Parathyroid adenoma (tissue), 2 donors: ENCODE measurements around the gene LCOR.
"Not testable (repeated sequence)": the region's sequence is repeated elsewhere in the genome, so short reads cannot be mapped to it uniquely, and the experiment has no call there.

ENCODE experiments used
- H2AFZ ChIP-seq: fragments of 300-600 bp; sonication (generic); one replicate; pipeline ENCODE4 v1.7.0; 2017; ENCODE audit warnings: antibody characterized with exemption, mild to moderate bottlenecking
- H3K27ac ChIP-seq: fragments of 300-600 bp; sonication (generic); one replicate; pipeline ENCODE4 v1.7.0; 2017
- H3K27me3 ChIP-seq: fragments of 300-600 bp; sonication (generic); one replicate; pipeline ENCODE4 v1.7.0; 2017; ENCODE audit warnings: low read length; ENCODE audit not compliant: control insufficient read depth, insufficient read depth
- H3K36me3 ChIP-seq: fragments of 300-600 bp; sonication (generic); one replicate; pipeline ENCODE4 v1.7.0; 2017; ENCODE audit warnings: low read length; ENCODE audit not compliant: control insufficient read depth, insufficient read depth
- H3K4me1 ChIP-seq: fragments of 300-600 bp; sonication (generic); one replicate; pipeline ENCODE4 v1.7.0; 2017; ENCODE audit warnings: control low read depth
- H3K4me2 ChIP-seq: fragments of 300-600 bp; sonication (generic); one replicate; pipeline ENCODE4 v1.7.0; 2017; ENCODE audit warnings: low read length
- H3K4me3 ChIP-seq: fragments of 300-600 bp; sonication (generic); one replicate; pipeline ENCODE4 v1.7.0; 2017; ENCODE audit warnings: low read depth, low read length
- H3K79me2 ChIP-seq: fragments of 300-600 bp; sonication (generic); one replicate; pipeline ENCODE4 v1.7.0; 2017; ENCODE audit warnings: control low read depth
- H3K9ac ChIP-seq: fragments of 300-600 bp; sonication (generic); one replicate; pipeline ENCODE4 v1.7.0; 2017; ENCODE audit warnings: mild to moderate bottlenecking
- H3K9me3 ChIP-seq: fragments of 300-600 bp; sonication (generic); one replicate; pipeline ENCODE4 v1.7.0; 2017; ENCODE audit warnings: low read length; ENCODE audit not compliant: control insufficient read depth
- TF ChIP-seq, protein P1 (sequence below): fragments of 300-600 bp; sonication (generic); IDR thresholded peaks from one replicate; pipeline ENCODE4 v1.7.0; 2017; ENCODE audit warnings: antibody characterized with exemption, mild to moderate bottlenecking
- donor health status: primary hyperparathyroidism.

Gene LCOR

GRCh38 chr10:96794836-96795733, 37.0 kb upstream of the LCOR start:
- TF ChIP-seq, protein P1, sequence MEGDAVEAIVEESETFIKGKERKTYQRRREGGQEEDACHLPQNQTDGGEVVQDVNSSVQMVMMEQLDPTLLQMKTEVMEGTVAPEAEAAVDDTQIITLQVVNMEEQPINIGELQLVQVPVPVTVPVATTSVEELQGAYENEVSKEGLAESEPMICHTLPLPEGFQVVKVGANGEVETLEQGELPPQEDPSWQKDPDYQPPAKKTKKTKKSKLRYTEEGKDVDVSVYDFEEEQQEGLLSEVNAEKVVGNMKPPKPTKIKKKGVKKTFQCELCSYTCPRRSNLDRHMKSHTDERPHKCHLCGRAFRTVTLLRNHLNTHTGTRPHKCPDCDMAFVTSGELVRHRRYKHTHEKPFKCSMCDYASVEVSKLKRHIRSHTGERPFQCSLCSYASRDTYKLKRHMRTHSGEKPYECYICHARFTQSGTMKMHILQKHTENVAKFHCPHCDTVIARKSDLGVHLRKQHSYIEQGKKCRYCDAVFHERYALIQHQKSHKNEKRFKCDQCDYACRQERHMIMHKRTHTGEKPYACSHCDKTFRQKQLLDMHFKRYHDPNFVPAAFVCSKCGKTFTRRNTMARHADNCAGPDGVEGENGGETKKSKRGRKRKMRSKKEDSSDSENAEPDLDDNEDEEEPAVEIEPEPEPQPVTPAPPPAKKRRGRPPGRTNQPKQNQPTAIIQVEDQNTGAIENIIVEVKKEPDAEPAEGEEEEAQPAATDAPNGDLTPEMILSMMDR, result no peak
- Histone ChIP-seq H3K9me3 (no peaks in the 10 kb centered on the region), H3K79me2 (no peaks in the 10 kb centered on the region), H3K36me3 (no peaks in the 10 kb centered on the region), H3K27ac (no peak overlapping the region), H2AFZ (no peak overlapping the region), H3K9ac (no peak overlapping the region), H3K27me3 (no peaks in the 10 kb centered on the region), H3K4me2 (no peak overlapping the region), H3K4me1 (no peaks in the 10 kb centered on the region), H3K4me3 (no peak overlapping the region)

- TF ChIP-seq, protein P1, result no peak
- Histone ChIP-seq H3K36me3 (no peaks in the 10 kb centered on the region), H3K4me1 (no peaks in the 10 kb centered on the region), H3K9ac (no peak overlapping the region), H3K4me2 (no peak overlapping the region), H3K79me2 (no peaks in the 10 kb centered on the region), H3K9me3 (no peaks in the 10 kb centered on the region), H3K4me3 (no peak overlapping the region), H3K27ac (no peak overlapping the region), H3K27me3 (no peaks in the 10 kb centered on the region), H2AFZ (no peak overlapping the region)
Observed at GRCh38 chr10:96797485-96797884, 34.6 kb upstream of the LCOR start.

DNA sequence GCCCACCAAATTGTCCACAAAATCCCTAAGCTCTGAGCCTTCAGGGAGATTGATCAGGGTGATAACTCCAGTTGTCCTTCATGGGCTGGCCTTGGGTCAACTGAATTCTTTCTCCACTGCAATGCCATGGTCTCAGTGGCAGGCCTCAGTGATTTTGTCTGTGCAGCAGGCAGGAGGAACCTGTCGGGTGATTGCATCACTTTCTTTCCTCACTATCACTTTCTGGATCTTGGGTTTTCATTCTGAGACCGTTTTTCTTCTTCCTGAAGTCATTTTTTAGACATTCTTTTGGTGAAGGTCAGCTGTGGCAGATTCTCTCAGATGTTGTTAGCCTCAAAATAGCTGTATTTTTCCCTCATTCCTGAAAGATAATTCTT, 28.8 kb upstream of the LCOR start:
- H3K27me3 ChIP-seq, result no peaks in the 10 kb centered on the region
- TF ChIP-seq, protein P1, result no peak
- H3K4me3 ChIP-seq, result no peak overlapping the region
- no peak overlapping the region for H3K27ac ChIP-seq
- no peaks in the 10 kb centered on the region for H3K9me3 ChIP-seq
- no peak overlapping the region for H3K9ac ChIP-seq
- H2AFZ ChIP-seq, result no peak overlapping the region
- no peaks in the 10 kb centered on the region for H3K4me1 ChIP-seq
- H3K79me2 ChIP-seq, result no peaks in the 10 kb centered on the region
- no peak overlapping the region for H3K4me2 ChIP-seq
- no peaks in the 10 kb centered on the region for H3K36me3 ChIP-seq

GRCh38 chr10:96814264-96814663, 17.8 kb upstream of the LCOR start:
- H3K4me3 ChIP-seq, result no peak overlapping the region
- H3K36me3 ChIP-seq, result no peaks in the 10 kb centered on the region
- TF ChIP-seq, protein P1, result no peak
- no peak overlapping the region for H3K27ac ChIP-seq
- H3K79me2 ChIP-seq, result no peaks in the 10 kb centered on the region
- no peaks in the 10 kb centered on the region for H3K4me1 ChIP-seq
- no peak overlapping the region for H3K4me2 ChIP-seq
- H3K9me3 ChIP-seq, result no peaks in the 10 kb centered on the region
- H3K27me3 ChIP-seq, result no peaks in the 10 kb centered on the region
- H3K9ac ChIP-seq, result no peak overlapping the region
- H2AFZ ChIP-seq, result no peak overlapping the region

- H3K27me3 ChIP-seq, H2AFZ ChIP-seq, H3K9ac ChIP-seq, H3K4me3 ChIP-seq, H3K79me2 ChIP-seq, H3K4me1 ChIP-seq, H3K4me2 ChIP-seq, H3K27ac ChIP-seq, H3K9me3 ChIP-seq, H3K36me3 ChIP-seq: not testable (repeated sequence)
Observed at GRCh38 chr10:96818971-96819370, 13.1 kb upstream of the LCOR start.
